Gastrocnemius medialis (tissue), 4 donors: ENCODE results near the gene FSD2. TPM values are rescaled to one million over a fixed set of nuclear protein-coding genes. Genes with fewer than 3 reads are reported as not detected.

ENCODE experiments used
- ATAC-seq, 2 donors: fragments of 150-250 bp; one replicate each; pipeline ENCODE4 v1.9.1; 2016
- DNase-seq, 2 donors: peaks; one replicate each; pipeline ENCODE4 v3.0.0-alpha.2; 2019
- H3K27ac ChIP-seq, 4 donors: fragments of 200-600 bp; sonication (generic); 1 replicate in 1 of 4; 2 replicates in 3 of 4; pipeline ENCODE4 v1.5.1; 2016 to 2018; ENCODE audit warnings: mild to moderate bottlenecking in 2 of 4, moderate library complexity in 1 of 4
- H3K27me3 ChIP-seq, 3 donors: fragments of 200-600 bp; sonication (generic) in 2 of 3; 1 replicate in 1 of 3; 2 replicates in 2 of 3; pipeline versions ENCODE4 v1.5.1 to v1.6.0; 2016 to 2019; ENCODE audit warnings: mild to moderate bottlenecking in 1 of 3, moderate library complexity in 1 of 3
- H3K36me3 ChIP-seq, 2 donors: fragments of 200-600 bp; sonication (generic) in 1 of 2; one replicate each; pipeline ENCODE4 v1.5.1; 2017 to 2018
- H3K4me1 ChIP-seq, 2 donors: fragments of 200-600 bp; sonication (generic) in 1 of 2; one replicate each; pipeline ENCODE4 v1.5.1; 2016 to 2017; ENCODE audit warnings: mild to moderate bottlenecking in 2 of 2
- H3K4me3 ChIP-seq, 4 donors: fragments of 200-600 bp; sonication (generic) in 3 of 4; 1 replicate in 1 of 4; 2 replicates in 3 of 4; pipeline ENCODE4 v1.5.1; 2016 to 2019; ENCODE audit warnings: mild to moderate bottlenecking in 2 of 4
- H3K9me3 ChIP-seq, 3 donors: fragments of 200-600 bp; sonication (generic) in 2 of 3; 1 replicate in 1 of 3; 2 replicates in 2 of 3; pipeline ENCODE4 v1.5.1; 2016 to 2019
- POLR2A ChIP-seq, 2 donors: fragments of 450-650 bp; IDR thresholded peaks; one replicate each; pipeline ENCODE4 v1.6.1; 2017; ENCODE audit warnings: antibody characterized with exemption in 2 of 2, mild to moderate bottlenecking in 2 of 2, moderate library complexity in 2 of 2
- in situ Hi-C, 4 donors: fragments of 200-750 bp; cut with MboI; loops; one replicate each; pipeline versions ENCODE4 v1.15.0 to v1.8.0; 2017; ENCODE audit warnings: low sequenced_read_pairs in 4 of 4
- intact Hi-C: fragments of 100-400 bp; cut with DNase I; formaldehyde crosslinking; loops from one replicate; pipeline ENCODE4 v1.15.1; 2023; ENCODE audit warnings: low total_unique reads
- total RNA-seq, 4 donors: library from RNA; depleted of rRNA; stranded (reverse); fragments of >200 nt; gene quantifications; one replicate each; pipeline versions ENCODE4 v1.1.0 to v1.2.3, GENCODE V29; 2016
- TF ChIP-seq, protein P1 (sequence below), 5 experiments: fragments of 450-650 bp in 3 of 5; fragments of 200-600 bp in 2 of 5; sonication (generic) in 2 of 5; IDR thresholded peaks in 4 of 5; conservative IDR thresholded peaks in 1 of 5; 1 replicate in 4 of 5; 2 replicates in 1 of 5; pipeline ENCODE4 v1.5.1; 2016 to 2019; ENCODE audit warnings: antibody characterized with exemption in 5 of 5, mild to moderate bottlenecking in 3 of 5, moderate library complexity in 3 of 5

FSD2 gene
- total RNA-seq, 4 donors from 2014 or later = 3.9 to 18.5 (median 6.6) TPM

DNA sequence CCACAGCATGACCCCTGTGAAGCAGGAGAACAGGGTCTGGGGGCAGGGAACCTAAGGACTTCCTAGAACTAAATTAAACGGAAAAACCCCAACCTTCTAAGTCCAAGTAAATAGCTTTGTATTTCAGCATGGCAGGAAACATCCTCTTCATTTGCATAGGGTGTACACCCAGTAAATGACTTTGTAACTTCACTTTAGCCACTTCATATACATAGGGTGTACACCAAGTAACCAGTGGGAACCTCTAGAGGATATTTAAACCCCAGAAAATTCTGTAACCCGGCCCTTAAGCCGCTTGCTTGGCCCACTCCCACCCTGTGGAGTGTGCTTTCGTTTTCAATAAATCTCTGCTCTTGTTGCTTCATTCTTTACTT, 41.8 kb downstream of the FSD2 start:
- no peaks in the 10 kb centered on the region for H3K9me3 ChIP-seq
- no peak for ATAC-seq
- TF ChIP-seq POLR2A (IDR thresholded peaks at IDR 0.05) = no peak
- TF ChIP-seq, protein P1, sequence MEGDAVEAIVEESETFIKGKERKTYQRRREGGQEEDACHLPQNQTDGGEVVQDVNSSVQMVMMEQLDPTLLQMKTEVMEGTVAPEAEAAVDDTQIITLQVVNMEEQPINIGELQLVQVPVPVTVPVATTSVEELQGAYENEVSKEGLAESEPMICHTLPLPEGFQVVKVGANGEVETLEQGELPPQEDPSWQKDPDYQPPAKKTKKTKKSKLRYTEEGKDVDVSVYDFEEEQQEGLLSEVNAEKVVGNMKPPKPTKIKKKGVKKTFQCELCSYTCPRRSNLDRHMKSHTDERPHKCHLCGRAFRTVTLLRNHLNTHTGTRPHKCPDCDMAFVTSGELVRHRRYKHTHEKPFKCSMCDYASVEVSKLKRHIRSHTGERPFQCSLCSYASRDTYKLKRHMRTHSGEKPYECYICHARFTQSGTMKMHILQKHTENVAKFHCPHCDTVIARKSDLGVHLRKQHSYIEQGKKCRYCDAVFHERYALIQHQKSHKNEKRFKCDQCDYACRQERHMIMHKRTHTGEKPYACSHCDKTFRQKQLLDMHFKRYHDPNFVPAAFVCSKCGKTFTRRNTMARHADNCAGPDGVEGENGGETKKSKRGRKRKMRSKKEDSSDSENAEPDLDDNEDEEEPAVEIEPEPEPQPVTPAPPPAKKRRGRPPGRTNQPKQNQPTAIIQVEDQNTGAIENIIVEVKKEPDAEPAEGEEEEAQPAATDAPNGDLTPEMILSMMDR (IDR thresholded peaks at IDR 0.05 in 4 of 5, conservative IDR thresholded peaks at IDR 0.05 in 1 of 5) = no peak
- in situ Hi-C loops (no loop called here), intact Hi-C loops (loop anchor here (2.0 to 10.0 kb wide), 3 partner anchors 43 to 341 kb away; partner anchors contain the start of genes FSD2 and TM6SF1)
- DNase-seq = no peak
- no peaks in the 10 kb centered on the region for H3K27me3 ChIP-seq
- H3K4me1 ChIP-seq = peaks cover 54 to 80% of the 10 kb centered on the region in 2 donors
- H3K4me3 ChIP-seq = no peak overlapping the region
- peak overlapping the region; percentile 88 to 96 (median 92) for H3K27ac ChIP-seq
- peaks cover 0 to 1% of the 10 kb centered on the region in 2 donors for H3K36me3 ChIP-seq

DNA sequence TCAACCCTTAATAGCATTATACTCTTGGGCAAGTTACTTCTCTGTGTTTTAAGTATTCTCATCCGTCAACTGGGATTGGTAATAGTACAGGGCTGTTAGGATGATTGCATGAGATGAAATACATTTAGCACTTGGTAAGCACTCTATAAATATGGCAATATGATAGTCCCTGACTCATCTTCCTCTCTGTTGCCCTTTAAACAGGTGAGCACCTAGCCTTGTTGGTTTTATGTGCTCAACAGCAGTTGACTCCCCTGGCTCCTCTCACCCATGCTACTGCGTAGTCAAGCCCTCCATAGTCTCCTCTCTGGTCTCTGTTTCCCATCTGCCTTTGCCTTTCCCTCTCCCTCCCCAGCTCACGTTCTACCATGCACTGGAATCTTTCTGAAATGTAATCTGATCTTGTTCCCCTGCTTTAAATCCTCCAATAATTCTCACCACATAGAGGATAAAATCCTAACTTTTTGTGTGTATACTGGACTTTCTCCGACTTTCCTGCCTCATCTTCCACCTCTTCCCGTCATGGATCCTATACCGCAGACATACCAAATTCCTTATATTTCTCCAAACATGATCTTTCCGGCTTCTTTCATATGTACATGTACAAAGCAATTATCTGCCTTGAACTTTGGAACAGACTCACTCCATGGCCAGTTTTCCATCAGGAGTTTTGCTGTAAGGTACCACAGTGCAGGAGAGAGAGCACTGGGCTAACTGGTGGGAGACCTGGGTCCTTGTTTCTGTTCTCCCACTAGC, 42.3 kb downstream of the FSD2 start:
- intact Hi-C loops = loop anchor here (2.0 to 10.0 kb wide), 3 partner anchors 43 to 341 kb away; partner anchors contain the start of genes FSD2 and TM6SF1
- H3K36me3 ChIP-seq = peaks cover 0 to 7% of the 10 kb centered on the region in 2 donors
- peaks cover 50 to 81% of the 10 kb centered on the region in 2 donors for H3K4me1 ChIP-seq
- ATAC-seq (peak; percentile 85 to 92), DNase-seq (peak; percentile 65 to 81)
- peak overlapping the region; percentile 88 to 96 (median 92) for H3K27ac ChIP-seq
- TF ChIP-seq, protein P1 (IDR thresholded peaks at IDR 0.05 in 4 of 5, conservative IDR thresholded peaks at IDR 0.05 in 1 of 5) = no peak
- peak; percentile 75 to 84 for TF ChIP-seq POLR2A (IDR thresholded peaks at IDR 0.05)
- H3K27me3 ChIP-seq = no peaks in the 10 kb centered on the region
- no peaks in the 10 kb centered on the region for H3K9me3 ChIP-seq
- no peak overlapping the region for H3K4me3 ChIP-seq
- in situ Hi-C loops = no loop called here

DNA sequence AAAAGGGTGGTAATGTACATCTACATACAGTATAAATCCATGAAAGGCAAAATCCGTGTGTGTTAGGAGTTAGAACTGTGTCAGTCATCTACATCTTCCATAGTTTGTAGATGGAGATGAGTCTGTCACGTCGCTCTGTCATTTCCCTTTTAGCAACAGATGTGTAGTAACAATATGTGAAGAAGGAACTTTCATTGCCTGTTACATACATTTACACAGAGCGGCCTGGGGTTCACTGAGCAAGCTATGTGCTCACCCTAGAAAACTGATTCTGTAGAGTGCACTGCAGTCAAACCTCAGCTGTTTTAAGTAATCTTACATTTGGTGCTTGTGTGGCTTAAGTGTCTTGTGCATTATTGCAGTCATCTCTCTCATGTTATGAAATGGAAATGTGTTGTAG, 54.6 kb downstream of the FSD2 start:
- no peaks in the 10 kb centered on the region for H3K9me3 ChIP-seq
- DNase-seq (no peak), ATAC-seq (peak in 1 of 2 donors; percentile 7)
- peak overlapping the region; percentile 66 to 86 (median 80) for H3K4me3 ChIP-seq
- intact Hi-C loops = loop anchor here (2.0 to 5.0 kb wide), 2 partner anchors 209 to 261 kb away; partner anchors contain the start of gene C15orf40
- no peaks in the 10 kb centered on the region for H3K27me3 ChIP-seq
- H3K36me3 ChIP-seq = peaks cover 0 to 23% of the 10 kb centered on the region in 2 donors
- H3K4me1 ChIP-seq = peaks cover 40 to 50% of the 10 kb centered on the region in 2 donors
- TF ChIP-seq POLR2A (IDR thresholded peaks at IDR 0.05) = no peak
- TF ChIP-seq, protein P1 (IDR thresholded peaks at IDR 0.05 in 4 of 5, conservative IDR thresholded peaks at IDR 0.05 in 1 of 5) = no peak
- in situ Hi-C loops = loop anchor here in 1 of 4 donors (10.0 kb wide), 1 partner anchor 53 kb away; the partner anchor contains the start of genes FSD2 and WHAMM
- peak overlapping the region; percentile 88 to 96 (median 93) for H3K27ac ChIP-seq

DNA sequence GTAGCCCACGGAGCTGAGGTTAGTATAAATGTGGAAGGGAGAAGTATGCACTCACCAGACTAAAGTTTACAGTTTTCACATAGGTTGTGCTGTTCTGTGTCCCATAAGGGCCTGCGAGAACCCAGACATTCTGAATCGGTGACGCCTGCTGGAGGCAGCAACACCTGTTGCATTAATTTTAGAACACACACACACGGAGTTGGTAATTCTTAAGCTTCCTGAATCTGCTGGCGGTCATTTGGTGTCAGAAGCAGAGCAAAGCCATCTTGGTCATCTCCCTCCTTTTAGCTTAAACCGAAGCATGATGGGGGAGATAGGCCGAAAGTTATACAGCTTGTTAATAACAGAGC, 55.1 kb downstream of the FSD2 start:
- Histone ChIP-seq H3K36me3 (peaks cover 0 to 18% of the 10 kb centered on the region in 2 donors), H3K27me3 (no peaks in the 10 kb centered on the region), H3K9me3 (no peaks in the 10 kb centered on the region), H3K27ac (peak overlapping the region; percentile 88 to 96 (median 93)), H3K4me3 (peak overlapping the region; percentile 66 to 86 (median 80)), H3K4me1 (peaks cover 40 to 50% of the 10 kb centered on the region in 2 donors)
- intact Hi-C loops (loop anchor here (1.0 to 5.0 kb wide), 3 partner anchors 58 to 261 kb away; partner anchors contain the start of genes C15orf40 and WHAMM), in situ Hi-C loops (loop anchor here in 1 of 4 donors (10.0 kb wide), 1 partner anchor 54 kb away; the partner anchor contains the start of genes FSD2 and WHAMM)
- DNase-seq (peak; percentile 35 to 70), ATAC-seq (peak; percentile 73 to 76)
- TF ChIP-seq, protein P1 (IDR thresholded peaks at IDR 0.05 in 4 of 5, conservative IDR thresholded peaks at IDR 0.05 in 1 of 5) = no peak
- no peak for TF ChIP-seq POLR2A (IDR thresholded peaks at IDR 0.05)
